Measurements from ENCODE around the gene DIAPH2.
A peak's percentile ranks its signal among the peaks of the same experiment; 100 is the strongest.

The DIAPH2 gene

DNA sequence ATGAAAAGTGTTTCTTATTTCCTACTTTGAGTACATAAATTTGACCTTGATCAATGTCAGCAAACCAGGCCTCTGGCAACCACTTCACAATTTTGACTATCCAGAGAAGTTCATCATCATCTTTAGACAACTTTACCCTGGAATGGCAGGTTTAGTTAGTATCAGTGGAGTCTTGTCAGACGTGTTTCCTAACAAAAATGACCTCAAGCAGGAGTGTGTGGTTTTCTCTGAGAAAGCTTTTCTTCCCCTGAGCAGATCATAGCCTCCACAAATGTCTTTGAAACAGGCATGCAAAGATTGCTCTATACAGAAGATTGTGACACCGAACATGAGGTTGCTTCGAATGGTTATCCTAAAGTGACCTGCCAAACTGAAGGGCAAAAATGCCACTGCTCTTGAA, 841.3 kb downstream of the DIAPH2 start:
- DNase-seq (ENCODE audit: insufficient read length, low spot score) (no peak), FAIRE-seq (no peak)

DNA sequence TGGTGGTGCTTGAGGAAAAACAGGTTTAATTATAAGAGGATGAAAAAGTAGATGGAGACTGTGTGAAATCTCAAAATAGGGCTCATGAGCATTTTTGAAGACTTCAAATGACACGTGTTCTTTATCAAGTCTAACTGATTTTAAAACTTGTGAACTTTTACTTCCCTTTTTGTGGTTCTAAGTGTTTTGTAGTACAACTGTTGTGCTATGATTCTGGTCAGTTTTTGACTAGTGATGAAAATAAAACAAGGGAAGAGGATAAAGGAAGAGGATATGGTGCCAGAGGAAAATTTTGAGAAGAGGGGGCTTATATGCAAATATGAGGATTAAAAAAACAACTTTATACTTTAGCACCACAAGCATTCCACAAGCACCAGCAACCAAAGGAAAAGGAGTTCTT, 843.1 kb downstream of the DIAPH2 start:
- DNase-seq (ENCODE audit: insufficient read length, low spot score) (no peak), FAIRE-seq (no peak)

DNA sequence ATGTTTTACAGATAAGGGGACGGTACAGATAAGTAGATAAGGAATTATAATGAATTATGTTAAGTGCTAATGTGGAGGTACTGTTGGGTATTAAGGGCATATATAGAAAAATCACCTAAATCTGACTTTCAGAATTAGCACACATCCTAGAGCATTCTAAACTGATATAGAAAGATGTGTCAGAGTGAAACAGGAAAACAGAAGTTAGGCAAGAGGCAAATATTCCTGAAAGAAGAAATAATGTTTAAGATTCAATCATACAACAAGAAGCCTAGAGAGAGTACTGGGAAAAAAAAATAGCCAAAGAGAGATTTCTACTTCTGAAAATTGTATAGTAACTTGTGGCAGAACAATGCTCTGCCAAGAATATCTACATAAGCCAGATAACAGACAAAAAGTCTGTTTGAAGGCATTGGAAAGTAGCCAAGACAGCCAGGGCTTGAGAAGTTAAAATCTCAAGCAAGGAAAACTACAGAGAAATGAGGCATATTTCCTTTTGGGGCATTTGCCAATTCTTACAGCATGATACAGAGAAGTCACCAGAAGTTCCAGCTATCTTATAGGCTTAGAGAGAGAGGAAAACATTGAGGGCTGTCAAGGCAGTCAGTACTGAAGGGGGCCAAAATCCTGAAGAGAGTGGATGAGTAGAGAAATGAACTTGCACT, 845.0 kb downstream of the DIAPH2 start:
- peak; percentile 75 for FAIRE-seq
- DNase-seq (ENCODE audit: insufficient read length, low spot score) = no peak

DNA sequence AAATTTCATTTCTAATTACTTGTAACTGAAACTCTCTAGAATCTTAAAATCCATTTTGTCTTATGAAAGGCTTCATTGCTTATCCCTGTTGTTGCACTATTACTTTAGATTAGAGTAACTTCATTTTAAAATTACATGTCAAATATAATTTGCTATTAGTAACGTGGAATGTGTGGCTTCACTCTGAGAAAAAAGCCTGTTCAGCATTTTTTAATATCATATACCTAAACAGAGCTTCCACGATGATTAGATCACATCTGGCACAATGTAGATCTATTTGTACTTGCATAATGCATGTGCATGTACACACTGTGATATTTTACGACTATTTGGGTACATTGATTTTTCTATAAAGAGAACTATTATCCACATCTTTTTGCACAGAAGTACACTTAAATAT, 847.2 kb downstream of the DIAPH2 start:
- no peak for FAIRE-seq

DNA sequence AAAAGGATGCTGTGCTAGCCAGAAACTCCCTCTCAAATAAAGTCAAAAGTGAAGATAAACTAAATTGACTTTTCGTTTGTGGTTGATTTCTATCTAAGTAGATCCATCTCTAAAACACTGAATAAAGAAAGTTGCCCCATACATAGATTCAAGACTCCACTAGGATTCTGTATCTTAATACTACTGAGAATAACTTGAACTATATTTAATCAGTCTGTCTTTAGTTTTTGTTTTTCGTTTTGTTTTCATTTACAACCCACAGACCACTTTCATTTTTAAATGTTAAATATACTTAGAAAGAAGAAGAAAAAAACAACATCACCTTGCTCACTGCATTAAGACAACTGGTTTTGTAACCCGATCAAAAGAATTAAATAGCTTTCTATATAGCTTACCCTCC, 854.1 kb downstream of the DIAPH2 start:
- DNase-seq (ENCODE audit: insufficient read length, low spot score) (no peak), FAIRE-seq (no peak)

More for the DNA sequence above, 847.2 kb downstream of the DIAPH2 start:
- no peak for DNase-seq (ENCODE audit: insufficient read length, low spot score)

DNA sequence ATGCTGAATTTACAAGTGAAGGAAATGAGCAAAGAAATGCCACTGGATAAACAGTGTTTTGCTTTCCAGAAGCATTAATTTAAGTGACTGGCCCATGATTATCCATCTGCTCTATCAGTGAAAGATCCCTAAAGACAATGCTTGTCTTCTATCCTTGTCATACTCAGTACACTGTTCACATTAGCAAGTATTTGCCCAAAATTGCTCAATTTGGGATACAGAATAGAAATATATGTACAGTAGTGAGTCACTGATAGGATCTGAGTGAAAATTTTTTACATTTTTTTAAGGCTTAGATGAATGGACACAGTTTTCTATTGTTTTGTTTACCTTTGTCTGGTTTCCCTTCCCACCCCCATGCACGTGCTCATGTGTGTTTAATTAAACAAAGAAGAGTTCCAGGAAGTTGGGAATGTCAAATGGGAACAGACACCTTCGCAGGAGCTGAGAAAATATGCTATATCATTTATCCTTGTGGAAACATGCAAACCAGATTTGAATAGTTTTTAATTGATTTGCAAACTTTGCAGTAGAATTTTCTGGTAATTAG, 855.4 kb downstream of the DIAPH2 start:
- DNase-seq (ENCODE audit: insufficient read length, low spot score) (no peak), FAIRE-seq (no peak)

DNA sequence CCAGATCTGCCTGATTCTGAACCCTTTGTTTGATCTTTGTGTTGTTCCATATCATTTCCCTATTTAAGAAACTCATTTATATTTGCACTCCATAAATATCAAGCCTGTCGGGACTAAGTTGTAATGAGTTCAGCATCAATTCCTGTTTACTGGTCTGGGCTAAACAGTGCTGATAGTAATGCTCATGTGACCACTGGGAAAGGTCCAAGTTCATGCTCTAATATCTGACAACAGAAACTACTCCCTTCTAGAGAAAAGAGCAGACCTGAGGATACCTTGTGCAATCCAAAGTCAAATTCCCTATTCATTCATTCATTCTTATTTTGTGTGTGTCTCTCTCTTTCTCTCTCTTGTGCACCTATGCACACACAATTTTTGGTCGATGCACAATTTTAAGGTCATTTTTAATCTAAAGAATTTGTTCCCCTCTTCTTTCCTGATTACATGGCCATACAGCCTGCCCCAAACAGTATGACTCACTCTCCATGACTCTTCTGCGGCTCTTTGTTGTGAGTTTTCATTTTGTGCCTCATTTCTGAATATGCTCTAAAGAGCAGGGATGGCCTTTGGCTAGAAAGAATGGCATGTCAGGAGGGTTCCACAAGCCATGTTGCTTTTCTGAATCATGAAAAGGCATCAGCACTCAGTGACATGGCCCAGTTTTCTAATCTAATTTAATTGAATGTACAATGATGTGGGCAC, 863.4 kb downstream of the DIAPH2 start:
- FAIRE-seq = peak; percentile 18
- DNase-seq (ENCODE audit: insufficient read length, low spot score) = no peak

DNA sequence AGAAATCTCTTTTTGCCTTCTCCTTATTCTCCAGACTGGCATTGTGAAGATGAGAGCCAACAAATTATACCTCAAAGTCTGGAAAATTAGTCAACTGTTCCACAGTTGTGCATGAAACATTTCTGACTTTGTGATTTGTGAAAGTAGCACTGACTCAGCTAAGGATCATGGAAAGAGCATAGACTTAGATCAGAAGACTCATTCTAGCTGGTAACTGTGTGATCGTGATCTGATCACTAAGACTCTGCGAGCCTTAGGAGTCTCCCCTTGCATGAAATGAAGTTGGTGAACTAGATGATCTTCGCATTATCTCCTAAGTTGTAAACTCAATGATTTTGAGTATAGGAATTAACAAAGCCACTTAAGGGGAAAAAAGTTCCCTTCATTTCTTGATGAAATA, 867.2 kb downstream of the DIAPH2 start:
- DNase-seq (ENCODE audit: insufficient read length, low spot score) (no peak), FAIRE-seq (no peak)

DNA sequence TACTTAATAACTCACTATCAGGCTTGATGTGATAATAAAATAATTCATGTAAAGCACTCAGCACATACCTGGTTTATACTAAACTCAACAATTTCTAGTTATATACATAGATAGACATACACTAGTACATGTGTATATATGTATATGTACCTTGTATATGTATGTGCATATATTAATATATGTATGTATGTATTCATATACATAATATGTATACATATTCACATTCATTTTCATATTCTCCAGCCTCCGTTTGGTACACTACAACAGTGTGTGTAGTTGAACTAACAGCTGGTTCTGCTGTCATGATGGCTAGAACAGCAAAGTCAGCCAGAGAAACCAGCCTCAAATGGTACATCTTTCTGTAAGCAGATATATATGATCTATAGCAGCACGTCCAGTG, 869.2 kb downstream of the DIAPH2 start:
- DNase-seq (ENCODE audit: insufficient read length, low spot score) (no peak), FAIRE-seq (no peak)

DNA sequence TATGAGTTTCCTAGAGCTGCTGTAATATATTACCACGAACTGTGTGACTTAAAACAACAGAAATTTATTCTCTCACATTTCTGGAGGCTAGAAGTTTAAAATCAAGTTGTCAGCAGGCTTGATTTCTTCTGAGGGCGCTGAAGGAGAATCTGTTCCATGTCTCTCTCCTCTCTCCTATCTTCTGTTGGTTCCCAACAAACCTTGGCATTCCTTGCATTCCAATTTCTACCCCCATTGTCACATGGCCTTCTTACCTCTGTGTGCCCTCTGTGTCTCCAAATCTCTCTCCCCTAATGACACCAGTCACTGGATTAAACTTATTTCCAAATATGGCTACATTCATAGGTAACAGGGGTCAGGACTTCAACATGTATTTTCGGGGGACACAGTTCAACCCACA, 871.7 kb downstream of the DIAPH2 start:
- no peak for DNase-seq (ENCODE audit: insufficient read length, low spot score)
- FAIRE-seq = no peak

DNA sequence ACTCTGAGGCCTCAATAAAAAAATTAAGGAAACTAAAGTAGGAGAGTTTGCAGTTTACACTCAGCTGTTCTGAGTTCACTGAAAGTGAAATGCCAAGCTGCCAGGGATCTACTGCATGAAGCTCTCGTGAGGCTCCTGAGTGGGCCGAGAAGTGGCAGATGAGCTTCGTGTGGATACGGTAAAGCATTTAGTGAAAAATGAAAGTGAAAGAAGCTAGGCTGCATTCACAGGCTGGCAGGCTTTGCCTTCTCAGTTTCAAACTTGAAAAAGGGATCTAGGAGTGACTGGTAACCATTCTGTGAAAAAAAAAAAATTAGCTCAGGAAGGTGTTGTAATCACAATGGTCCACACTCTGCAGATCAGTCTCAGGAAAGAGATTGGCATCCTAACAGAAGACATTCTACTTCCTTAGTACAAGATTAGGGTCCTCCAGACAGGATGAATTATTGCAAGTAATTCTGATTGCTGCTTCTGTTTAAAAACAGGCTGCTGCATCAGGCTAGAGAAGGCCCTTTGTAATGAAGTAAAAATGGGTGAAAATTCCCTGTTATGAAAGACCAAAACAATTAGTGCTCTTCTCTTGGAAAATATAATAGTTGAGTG, 879.0 kb downstream of the DIAPH2 start:
- FAIRE-seq (peak; percentile 92), DNase-seq (ENCODE audit: insufficient read length, low spot score) (peak; percentile 22)

DNA sequence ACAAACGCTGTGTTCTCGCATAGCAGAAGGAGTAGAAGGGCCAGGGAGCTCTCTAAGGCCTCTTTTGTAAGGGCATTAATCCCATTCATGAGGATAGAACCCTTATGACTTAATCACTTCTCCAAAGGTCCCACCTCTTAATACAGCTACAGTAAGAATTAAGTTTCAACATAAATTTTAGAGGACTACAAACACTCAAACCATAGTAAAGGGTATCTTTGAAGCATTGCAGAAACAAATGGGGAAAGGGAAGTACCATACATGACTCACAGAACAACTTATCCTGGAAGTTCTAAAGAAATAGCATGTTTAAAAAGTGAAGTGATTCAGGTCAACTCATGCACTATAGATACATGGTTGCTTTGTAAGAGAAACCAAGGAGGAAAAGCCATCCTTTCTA, 879.9 kb downstream of the DIAPH2 start:
- DNase-seq (ENCODE audit: insufficient read length, low spot score) (no peak), FAIRE-seq (no peak)

DNA sequence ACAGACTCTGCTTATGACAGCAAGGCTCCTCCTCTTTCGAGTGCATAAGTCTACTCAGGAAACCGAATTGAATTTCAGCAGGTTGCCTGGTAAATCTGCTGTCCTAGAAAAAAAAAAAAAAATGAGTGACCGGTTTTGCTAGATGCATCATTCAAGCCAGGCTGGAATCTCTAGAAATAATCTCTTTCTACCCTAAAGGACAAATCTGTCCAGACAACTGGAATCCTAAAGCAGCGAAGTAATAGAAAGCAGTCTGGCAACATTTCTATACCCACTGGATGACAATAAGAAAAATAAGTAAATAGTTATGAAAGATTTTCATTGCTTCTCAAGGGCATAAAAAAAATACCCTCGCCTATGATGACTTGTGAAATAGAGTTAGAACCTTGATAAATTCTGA, 902.5 kb downstream of the DIAPH2 start:
- FAIRE-seq = no peak
- DNase-seq (ENCODE audit: insufficient read length, low spot score) = no peak

DNA sequence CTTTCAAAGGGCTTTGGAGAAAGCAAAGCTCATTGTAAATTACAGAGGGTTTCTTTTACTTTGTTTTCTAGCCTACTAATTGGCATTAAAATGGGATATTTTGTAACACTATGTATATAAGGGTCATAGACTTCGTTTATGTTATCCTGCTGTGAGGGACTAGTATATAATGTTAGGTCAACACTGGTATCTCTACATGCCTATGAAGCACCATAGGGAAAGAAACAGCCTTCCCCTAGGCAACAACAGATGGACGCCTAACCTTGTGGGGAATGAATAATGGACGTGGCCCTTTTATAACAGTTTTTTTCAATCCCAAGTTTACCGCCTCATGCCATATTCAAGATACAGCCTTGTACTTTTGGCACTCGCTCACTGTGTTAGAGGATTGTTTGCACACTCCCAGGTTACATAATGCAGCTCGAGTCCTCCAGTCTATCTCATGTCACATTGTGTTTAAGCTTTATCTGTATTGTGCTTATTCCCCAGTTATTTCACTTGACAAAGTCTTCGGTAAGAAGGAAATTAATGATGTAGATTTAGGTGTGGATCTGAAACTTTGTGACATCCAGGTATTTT, 910.1 kb downstream of the DIAPH2 start:
- no peak for FAIRE-seq
- DNase-seq (ENCODE audit: insufficient read length, low spot score) = no peak

DNA sequence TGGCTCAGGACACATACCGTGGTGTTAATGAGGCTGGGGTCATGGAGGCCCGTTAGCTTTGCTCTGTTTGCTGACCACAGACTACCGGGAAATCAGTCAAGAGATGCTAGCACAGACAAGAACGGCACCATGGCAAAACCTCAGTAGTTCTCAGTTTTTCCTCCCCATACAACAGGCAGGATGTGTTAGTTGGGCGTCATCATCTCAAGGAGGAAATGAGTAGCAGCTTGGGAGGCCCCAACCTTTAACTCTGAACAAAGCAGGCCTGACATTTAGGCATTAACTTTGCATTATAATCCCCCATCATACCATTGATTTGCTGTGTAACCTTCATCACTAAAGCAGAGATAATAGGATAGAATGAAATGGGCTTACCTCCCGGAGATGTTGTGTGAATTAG, 913.3 kb downstream of the DIAPH2 start:
- DNase-seq (ENCODE audit: insufficient read length, low spot score) = no peak
- FAIRE-seq = peak; percentile 63

DNA sequence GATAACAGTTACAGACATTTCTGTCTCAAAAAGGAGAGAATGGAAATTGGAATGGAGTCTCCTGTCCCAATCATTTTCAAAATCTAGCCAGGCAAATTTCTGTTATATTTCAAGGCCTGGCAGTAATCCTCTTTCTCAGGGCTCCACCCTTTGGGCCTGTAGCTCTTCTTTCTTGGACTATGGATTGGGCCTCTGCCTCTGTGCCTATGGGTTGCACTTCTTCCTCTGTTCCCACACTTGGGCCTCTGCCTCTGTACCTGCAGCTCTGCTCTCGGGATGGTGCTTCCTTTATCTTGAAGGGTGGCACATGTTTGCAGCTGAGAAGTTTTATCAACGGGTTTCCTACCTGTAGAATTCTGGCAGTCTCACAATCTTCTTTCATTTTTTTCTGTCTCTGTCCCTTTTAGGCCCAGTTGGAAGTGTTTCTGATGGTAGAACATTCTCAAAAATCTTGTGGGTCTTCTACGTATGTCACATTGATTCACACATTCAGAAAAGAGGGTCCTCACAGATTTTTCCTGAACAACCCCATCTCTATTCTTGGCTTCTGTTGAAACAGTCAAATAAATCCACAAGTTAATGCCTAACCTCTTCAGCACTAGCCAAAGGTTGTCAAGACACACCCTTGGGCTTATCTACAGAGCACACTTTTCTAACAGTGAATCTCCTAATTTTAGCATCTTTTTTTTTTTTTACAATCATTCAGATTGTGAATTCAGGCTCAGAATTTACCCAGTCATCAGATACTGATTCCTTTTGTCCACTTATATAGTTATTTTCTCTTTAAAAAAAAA, 918.0 kb downstream of the DIAPH2 start:
- DNase-seq (ENCODE audit: insufficient read length, low spot score) (no peak), FAIRE-seq (no peak)

DNA sequence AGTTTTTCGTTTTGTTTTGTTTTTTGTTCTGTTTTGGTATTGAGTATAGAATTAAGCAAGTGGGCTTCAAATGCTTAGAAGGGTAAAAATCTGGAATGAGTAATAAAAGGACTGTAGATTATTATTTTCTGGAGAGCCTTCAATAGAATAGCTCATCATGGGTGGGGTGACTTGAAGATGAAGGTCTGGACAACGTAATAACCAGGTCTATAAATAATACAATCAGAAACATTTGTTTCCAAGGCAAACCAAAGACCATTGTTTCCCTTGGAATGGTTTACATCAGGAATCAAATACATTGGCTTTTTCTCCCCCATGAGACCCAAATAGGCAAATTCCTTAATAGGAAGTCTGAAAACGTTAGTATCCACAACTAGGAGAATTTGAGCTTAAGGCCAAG, 920.6 kb downstream of the DIAPH2 start:
- DNase-seq (ENCODE audit: insufficient read length, low spot score) (no peak), FAIRE-seq (no peak)

DNA sequence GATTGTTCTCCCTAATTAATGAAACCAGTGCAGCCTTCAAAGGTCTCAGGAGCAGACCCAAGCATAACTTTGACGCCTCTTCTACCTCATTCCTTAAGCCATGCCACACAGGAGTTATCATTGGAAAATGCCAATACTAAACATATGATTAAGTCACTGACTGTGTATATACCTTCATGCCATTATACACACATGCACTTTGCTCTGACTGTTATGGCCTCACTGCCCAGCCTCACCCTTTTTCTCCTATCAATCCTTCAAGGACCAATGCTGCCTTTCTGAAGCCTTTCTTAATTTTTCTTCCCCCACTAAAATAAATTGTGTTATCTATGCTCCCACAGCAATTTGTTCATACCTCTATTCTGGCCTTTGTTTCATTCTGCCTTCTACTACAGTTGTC, 924.7 kb downstream of the DIAPH2 start:
- no peak for FAIRE-seq
- no peak for DNase-seq (ENCODE audit: insufficient read length, low spot score)

DNA sequence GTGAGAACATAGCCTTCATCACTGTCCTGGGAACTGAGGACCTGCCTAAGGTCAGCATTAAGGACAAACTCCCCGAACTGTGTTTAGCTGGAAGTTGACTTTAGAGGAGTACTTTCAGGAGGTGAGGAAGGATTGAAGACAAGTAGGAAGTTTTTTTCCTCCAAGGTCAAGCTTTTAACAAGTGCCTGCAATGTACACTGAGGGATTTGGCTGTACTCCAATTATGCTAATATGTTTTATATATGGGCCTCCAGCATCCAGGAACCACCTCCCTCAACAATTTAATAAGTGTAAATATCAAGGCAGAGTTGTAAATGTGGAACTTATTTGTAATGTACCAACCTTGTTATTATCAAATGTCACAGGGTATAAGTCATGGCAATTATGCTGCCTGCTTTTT, 925.3 kb downstream of the DIAPH2 start:
- FAIRE-seq (no peak), DNase-seq (ENCODE audit: insufficient read length, low spot score) (no peak)

DNA sequence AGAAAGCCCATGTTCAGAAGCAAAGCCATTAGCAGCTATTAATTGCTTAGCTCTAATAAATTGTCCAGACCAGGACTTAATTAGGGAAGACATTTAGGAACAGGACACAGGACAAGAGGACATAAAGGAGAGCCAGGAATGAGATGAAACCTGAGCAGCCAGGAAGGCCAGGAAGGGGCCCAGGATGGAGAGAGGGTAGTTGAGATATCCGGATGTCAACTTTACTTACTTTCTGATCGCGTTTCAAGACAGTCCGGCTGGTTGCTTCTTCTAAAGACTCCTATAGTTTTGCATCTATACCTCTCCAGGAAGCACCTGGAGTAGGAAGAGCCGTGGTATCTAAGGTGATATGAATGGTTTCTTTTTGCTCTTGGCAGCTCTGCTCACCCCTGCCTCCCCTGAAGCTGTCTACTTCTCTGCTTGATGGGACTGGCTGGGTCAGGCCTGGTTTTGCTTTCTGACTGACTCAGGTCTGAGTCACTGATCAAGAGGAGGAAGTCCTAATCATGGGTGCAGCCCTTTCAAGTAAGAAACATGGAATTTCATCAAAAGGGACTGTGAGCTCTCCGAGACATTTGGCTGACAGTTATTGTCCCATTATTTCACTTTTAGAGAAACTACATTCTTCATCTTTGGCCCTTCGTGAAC, 932.4 kb downstream of the DIAPH2 start:
- DNase-seq (ENCODE audit: insufficient read length, low spot score) (peak; percentile 24), FAIRE-seq (peak; percentile 55)

Measured in GM19239 (cell line).